Prostate gland (tissue), 2 donors: ENCODE data around the gene IRS1. TPM values are rescaled to one million over a fixed set of nuclear protein-coding genes. Genes with fewer than 3 reads are reported as not detected.

Source experiments
- DNase-seq: peaks from one replicate; pipeline ENCODE4 v3.0.0-alpha.2; 2019; ENCODE audit warnings: low spot score
- H3K27ac ChIP-seq, 2 donors: fragments of 200-600 bp; sonication (generic); 2 replicates each; pipeline ENCODE4 v1.5.1; 2017 to 2019
- H3K27me3 ChIP-seq: fragments of 200-600 bp; sonication (generic); replicated peaks from 2 replicates; pipeline ENCODE4 v1.5.1; 2019; ENCODE audit not compliant: insufficient read depth
- H3K36me3 ChIP-seq, 2 donors: fragments of 200-600 bp; sonication (generic); 1 replicate in 1 of 2; 2 replicates in 1 of 2; pipeline versions ENCODE4 v1.5.1 to v1.8.1; 2017 to 2019
- H3K4me1 ChIP-seq: fragments of 200-600 bp; sonication (generic); replicated peaks from 2 replicates; pipeline ENCODE4 v1.5.1; 2019
- H3K4me3 ChIP-seq, 2 donors: fragments of 200-600 bp; sonication (generic); 2 replicates each; pipeline ENCODE4 v1.5.1; 2017 to 2019
- H3K9me3 ChIP-seq: fragments of 200-600 bp; sonication (generic); 2 replicates; pipeline ENCODE4 v1.5.1; 2017
- CTCF ChIP-seq, 4 experiments: fragments of 200-600 bp in 2 of 4; fragments of 450-650 bp in 2 of 4; sonication (generic) in 2 of 4; IDR thresholded peaks; 1 replicate in 3 of 4; 2 replicates in 1 of 4; pipeline ENCODE4 v1.5.1; 2016 to 2019; ENCODE audit warnings: antibody characterized with exemption in 4 of 4, mild to moderate bottlenecking in 2 of 4, moderate library complexity in 2 of 4
- POLR2A ChIP-seq: fragments of 450-650 bp; IDR thresholded peaks from one replicate; pipeline ENCODE4 v1.6.1; 2016; ENCODE audit warnings: antibody characterized with exemption, mild to moderate bottlenecking
- POLR2AphosphoS5 ChIP-seq: sonication (generic); formaldehyde crosslinking; IDR thresholded peaks from one replicate; pipeline ENCODE4 v1.6.1; 2017; ENCODE audit warnings: antibody characterized with exemption
- WGBS: methylation state at CpG from one replicate; pipeline ENCODE4 v1.1.5; 2018; 5-methylcytosine and 5-hydroxymethylcytosine counted together
- intact Hi-C: fragments of 100-400 bp; cut with DNase I; formaldehyde crosslinking; loops from one replicate; pipeline ENCODE4 v1.14.2; 2022
- total RNA-seq, 2 donors: library from RNA; depleted of rRNA; stranded (reverse); fragments of >200 nt; gene quantifications; one replicate each; pipeline ENCODE4 v1.1.0, GENCODE V29; 2016

IRS1 gene
- total RNA-seq, 2 donors from 2014 or later = 37.6 to 40.6 TPM

- Histone ChIP-seq H3K36me3 (no peaks in the 10 kb centered on the region), H3K4me1 (peaks cover 7% of the 10 kb centered on the region), H3K9me3 (no peaks in the 10 kb centered on the region), H3K27me3 (no peaks in the 10 kb centered on the region), H3K27ac (peak overlapping the region; percentile 96 to 99), H3K4me3 (no peak overlapping the region)
- TF ChIP-seq CTCF (IDR thresholded peaks at IDR 0.05) (no peak), POLR2A (no peak), POLR2AphosphoS5 (no peak)
- intact Hi-C loops = loop anchor here (10.0 kb wide), 1 partner anchor 137 kb away; no protein-coding TSS in a partner anchor
- WGBS = 58% methylated on average over 12 of the region's 12 CpGs
- DNase-seq = no peak
These were observed 38.4 kb upstream of the IRS1 start for GRCh38 chr2:226837787-226838603.

GRCh38 chr2:226837334-226837733, 37.7 kb upstream of the IRS1 start:
- no peaks in the 10 kb centered on the region for H3K9me3 ChIP-seq
- intact Hi-C loops = loop anchor here (10.0 kb wide), 1 partner anchor 137 kb away; no protein-coding TSS in a partner anchor
- H3K4me3 ChIP-seq = no peak overlapping the region
- no peaks in the 10 kb centered on the region for H3K36me3 ChIP-seq
- TF ChIP-seq CTCF (IDR thresholded peaks at IDR 0.05) (no peak), POLR2AphosphoS5 (no peak), POLR2A (no peak)
- WGBS = 69% methylated on average over 7 of the region's 7 CpGs
- peak overlapping the region; percentile 96 to 99 for H3K27ac ChIP-seq
- no peak for DNase-seq
- H3K4me1 ChIP-seq = peaks cover 7% of the 10 kb centered on the region
- no peaks in the 10 kb centered on the region for H3K27me3 ChIP-seq

DNA sequence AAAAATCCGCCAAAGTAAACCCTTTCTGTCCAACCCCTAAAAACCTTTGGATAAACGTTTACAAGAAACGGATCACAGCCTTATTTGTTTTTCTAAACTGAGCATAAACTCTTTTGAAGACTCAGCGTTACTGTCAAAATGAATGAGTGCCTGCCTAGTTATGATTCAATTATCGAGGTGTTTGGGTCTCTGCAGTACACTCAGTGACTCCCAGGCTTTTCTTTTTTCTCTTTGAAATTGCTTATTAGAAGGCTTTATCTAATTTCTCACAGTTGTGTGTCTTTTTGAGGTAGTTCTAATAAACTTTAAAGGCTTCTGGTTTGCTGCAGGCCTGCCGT, 36.9 kb upstream of the IRS1 start:
- Histone ChIP-seq H3K27ac (peak overlapping the region; percentile 96 to 99), H3K36me3 (no peaks in the 10 kb centered on the region), H3K4me3 (peak overlapping the region; percentile 60 to 82), H3K9me3 (no peaks in the 10 kb centered on the region), H3K4me1 (peaks cover 7% of the 10 kb centered on the region), H3K27me3 (no peaks in the 10 kb centered on the region)
- 2% methylated on average over 6 of the region's 6 CpGs for WGBS
- DNase-seq = no peak
- no peak for TF ChIP-seq CTCF (IDR thresholded peaks at IDR 0.05)
- TF ChIP-seq POLR2AphosphoS5 = peak; percentile 40
- intact Hi-C loops = loop anchor here (10.0 kb wide), 1 partner anchor 138 kb away; no protein-coding TSS in a partner anchor

DNA sequence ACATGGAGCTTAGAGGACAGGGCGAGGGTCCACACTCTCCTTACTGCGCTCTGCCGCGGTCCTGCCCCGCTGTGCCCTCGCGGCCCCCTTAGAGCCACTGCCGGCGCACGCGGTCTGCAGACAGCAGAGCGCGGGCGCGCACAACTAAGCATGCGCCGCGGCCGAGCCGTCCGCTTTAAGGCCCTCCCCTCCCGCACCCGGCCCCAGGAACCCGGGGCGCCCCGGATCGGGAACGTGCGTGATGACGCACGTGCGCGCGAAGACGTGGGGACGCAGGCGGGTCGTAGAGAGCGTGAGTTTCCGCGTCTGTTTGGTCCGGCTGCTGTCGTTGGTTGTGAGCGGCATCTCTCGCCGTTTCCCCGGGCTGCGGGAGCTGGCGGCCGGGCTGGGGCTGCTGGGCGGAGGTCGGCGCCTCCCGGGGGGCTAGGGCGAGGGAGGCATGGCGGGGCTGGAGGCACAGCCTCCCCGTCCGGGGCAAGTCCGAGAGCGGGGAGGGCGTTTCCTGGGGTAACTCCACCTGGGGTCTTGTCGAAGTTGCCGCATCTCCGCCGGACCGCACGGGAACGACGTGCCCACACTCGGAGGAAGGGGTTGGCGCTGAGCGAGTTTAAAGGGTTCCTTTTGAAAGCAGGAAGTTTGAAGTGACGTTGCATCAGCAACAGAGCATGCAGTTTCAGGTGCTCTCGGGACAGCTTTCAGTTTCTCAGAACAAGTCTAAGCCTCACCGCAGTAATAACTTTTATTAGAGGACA, 36.4 kb upstream of the IRS1 start, which contains the start of gene RHBDD1:
Gene RHBDD1 (plus strand): TSS at position 259 of the 752 bp plus-strand sequence. CDS start 28,640 bp downstream, outside the sequence.
- Histone ChIP-seq H3K36me3 (no peaks in the 10 kb centered on the region), H3K9me3 (no peaks in the 10 kb centered on the region), H3K27me3 (no peaks in the 10 kb centered on the region), H3K27ac (peak within 1 kb of the TSS; percentile 96 to 99), H3K4me3 (peak within 1 kb of the TSS; percentile 60 to 82), H3K4me1 (peaks cover 7% of the 10 kb centered on the region)
- WGBS = under 1% methylated on average over 62 of the region's 75 CpGs
- TF ChIP-seq POLR2A = peak; percentile 70
- peak; percentile 79 for TF ChIP-seq POLR2AphosphoS5
- TF ChIP-seq CTCF (IDR thresholded peaks at IDR 0.05) = peak in 1 of 4 experiments; percentile 14
- peak; percentile 89 for DNase-seq
- intact Hi-C loops = loop anchor here (10.0 kb wide), 1 partner anchor 139 kb away; no protein-coding TSS in a partner anchor
